IMR-90 (cell line): ENCODE data around the gene CACNA1G. TPM values are rescaled to one million over a fixed set of nuclear protein-coding genes. Genes with fewer than 3 reads are reported as not detected.

Source experiments
- ATAC-seq: fragments of 200-7000 bp; cut with Tn5 transposase; 2 replicates; pipeline ENCODE4 v1.9.1; 2020; ENCODE audit warnings: low read depth, mild to moderate bottlenecking, moderate library complexity
- BruUV-seq: library from RNA; stranded (reverse); fragments of 400-500 nt; replicated peaks from 2 replicates; lab custom pipeline; 2021; lab: Mats Ljungman, UMichigan
- CTCF ChIA-PET: fragments of 300-600 bp; formaldehyde crosslinking; extraction: SDS; loops from one replicate; lab custom pipeline; 2021; ENCODE audit warnings: antibody characterized with exemption; lab: Yijun Ruan, JAX
- POLR2A ChIA-PET: fragments of 300-600 bp; sonication (Branson Sonifier 250); formaldehyde crosslinking; loops from one replicate; lab custom pipeline; 2022; ENCODE audit warnings: antibody characterized with exemption; ENCODE audit not compliant: unreplicated experiment; lab: Charles Lee
- DNase-seq: peaks from one replicate; pipeline ENCODE4 v3.0.0; 2013
- H2AFZ ChIP-seq: replicated peaks from 2 replicates; pipeline ENCODE3; 2013; ENCODE audit warnings: low read length, mild to moderate bottlenecking; ENCODE audit not compliant: poor library complexity
- H2AK5ac ChIP-seq: 2 replicates; pipeline ENCODE4 v1.6.1; 2013; ENCODE audit warnings: low read depth, low read length, inconsistent platforms
- H2AK9ac ChIP-seq: replicated peaks from 2 replicates; pipeline ENCODE3; 2013; ENCODE audit warnings: mild to moderate bottlenecking, low read depth, low read length, moderate library complexity; ENCODE audit not compliant: poor library complexity
- H2BK120ac ChIP-seq: 2 replicates; pipeline ENCODE4 v1.6.1; 2013; ENCODE audit warnings: low read depth, low read length, inconsistent platforms
- H2BK15ac ChIP-seq: 3 replicates; pipeline ENCODE4 v1.6.1; 2013; ENCODE audit warnings: low read depth, low read length, inconsistent platforms
- H2BK20ac ChIP-seq: 2 replicates; pipeline ENCODE4 v1.6.1; 2013; ENCODE audit warnings: low read depth, mild to moderate bottlenecking, inconsistent platforms, low read length, moderate library complexity
- H2BK5ac ChIP-seq: 2 replicates; pipeline ENCODE4 v1.6.1; 2013; ENCODE audit warnings: mild to moderate bottlenecking, low read depth, low read length, inconsistent platforms; ENCODE audit not compliant: poor library complexity, severe bottlenecking
- H3K14ac ChIP-seq: replicated peaks from 2 replicates; pipeline ENCODE4 v1.6.1; 2013; ENCODE audit warnings: low read depth, low read length, inconsistent platforms
- H3K18ac ChIP-seq: 2 replicates; pipeline ENCODE4 v1.6.1; 2013; ENCODE audit warnings: low read depth, low read length, control low read depth
- H3K23ac ChIP-seq: 2 replicates; pipeline ENCODE4 v1.6.1; 2013; ENCODE audit warnings: low read depth, low read length, inconsistent platforms
- H3K27ac ChIP-seq: 2 replicates; pipeline ENCODE4 v1.5.1; 2013; ENCODE audit warnings: mild to moderate bottlenecking, control low read depth, low read length; ENCODE audit not compliant: insufficient read depth
- H3K27me3 ChIP-seq: 2 replicates; pipeline ENCODE4 v1.6.1; 2013; ENCODE audit warnings: low read length; ENCODE audit not compliant: control insufficient read depth, insufficient read depth
- H3K36me3 ChIP-seq: 2 replicates; pipeline ENCODE4 v1.6.1; 2013; ENCODE audit warnings: low read length, mixed read lengths; ENCODE audit not compliant: control insufficient read depth, insufficient read depth
- H3K4ac ChIP-seq: 2 replicates; pipeline ENCODE4 v1.6.1; 2013; ENCODE audit warnings: low read depth, low read length, inconsistent platforms
- H3K4me1 ChIP-seq: 2 replicates; pipeline ENCODE4 v1.6.1; 2013; ENCODE audit warnings: low read length, mixed read lengths; ENCODE audit not compliant: control insufficient read depth, insufficient read depth
- H3K4me2 ChIP-seq: 2 replicates; pipeline ENCODE4 v1.6.1; 2013; ENCODE audit warnings: low read depth, mild to moderate bottlenecking, control low read depth, low read length, moderate library complexity
- H3K4me3 ChIP-seq: 2 replicates; pipeline ENCODE4 v1.5.1; 2013; ENCODE audit warnings: low read depth, mild to moderate bottlenecking, control low read depth, low read length, moderate library complexity; ENCODE audit not compliant: insufficient read depth
- H3K56ac ChIP-seq: 2 replicates; pipeline ENCODE4 v1.6.1; 2013; ENCODE audit warnings: low read length, inconsistent platforms; ENCODE audit not compliant: insufficient read depth; ENCODE audit errors: extremely low read depth
- H3K79me1 ChIP-seq, 2 experiments: 2 replicates each; pipeline ENCODE4 v1.6.1; 2013; ENCODE audit warnings: low read length in 2 of 2, inconsistent platforms in 1 of 2, low read depth in 1 of 2
- H3K9ac ChIP-seq: 2 replicates; pipeline ENCODE4 v1.6.1; 2013; ENCODE audit warnings: low read depth, low read length, control low read depth
- H3K9me1 ChIP-seq: 2 replicates; pipeline ENCODE4 v1.6.1; 2013; ENCODE audit warnings: low read length, inconsistent platforms; ENCODE audit not compliant: insufficient read depth
- H3K9me3 ChIP-seq: 2 replicates; pipeline ENCODE4 v1.6.1; 2013; ENCODE audit warnings: low read length; ENCODE audit not compliant: control insufficient read depth, insufficient read depth
- H4K20me1 ChIP-seq: 2 replicates; pipeline ENCODE4 v1.6.1; 2013; ENCODE audit warnings: low read length, inconsistent platforms; ENCODE audit not compliant: insufficient read depth
- H4K5ac ChIP-seq: 2 replicates; pipeline ENCODE4 v1.6.1; 2013; ENCODE audit warnings: mild to moderate bottlenecking, low read depth, low read length, control low read depth
- H4K8ac ChIP-seq, 2 experiments: 2 replicates each; pipeline ENCODE4 v1.6.1; 2013; ENCODE audit warnings: low read depth in 2 of 2, low read length in 2 of 2, control low read depth in 1 of 2, inconsistent platforms in 1 of 2
- H4K91ac ChIP-seq: 2 replicates; pipeline ENCODE4 v1.6.1; 2013; ENCODE audit warnings: low read depth, low read length, inconsistent platforms; ENCODE audit not compliant: insufficient read depth
- CEBPB ChIP-seq: IDR thresholded peaks from 2 replicates; pipeline ENCODE4 v1.6.1; 2012; ENCODE audit warnings: low read depth, low read length, improper control_type of control experiment
- MAZ ChIP-seq: IDR thresholded peaks from 2 replicates; pipeline ENCODE4 v1.6.1; 2012; ENCODE audit warnings: low read depth, mild to moderate bottlenecking, low read length, improper control_type of control experiment, moderate library complexity, borderline replicate concordance
- POLR2A ChIP-seq: IDR thresholded peaks from 2 replicates; pipeline ENCODE4 v1.6.1; 2012; ENCODE audit warnings: mild to moderate bottlenecking, low read depth, low read length
- RCOR1 ChIP-seq: IDR thresholded peaks from 2 replicates; pipeline ENCODE4 v1.6.1; 2012; ENCODE audit warnings: mild to moderate bottlenecking, low read length, improper control_type of control experiment; ENCODE audit not compliant: insufficient replicate concordance
- WGBS, 2 experiments: methylation state at CpG; one replicate each; pipeline versions ENCODE4 v1.1.5 to v1.1.7; 2013; ENCODE audit warnings: missing lambda C conversion rate in 2 of 2; ENCODE audit not compliant: insufficient read length in 1 of 2; ENCODE audit errors: extremely low coverage in 2 of 2; 5-methylcytosine and 5-hydroxymethylcytosine counted together
- dilution Hi-C: fragments of 300-500 bp; cut with HindIII; formaldehyde crosslinking; loops from one replicate; pipeline ENCODE4 v1.14.3; 2018; ENCODE audit warnings: low sequenced_read_pairs; ENCODE audit not compliant: unreplicated experiment
- in situ Hi-C: fragments of 300-500 bp; cut with MboI; formaldehyde crosslinking; loops from 3 replicates; pipeline ENCODE4 v1.14.3; 2019; ENCODE audit warnings: low sequenced_read_pairs, inconsistent platforms, mixed read lengths
- intact Hi-C: fragments of 100-400 bp; cut with micrococcal nuclease; formaldehyde crosslinking; loops from 2 replicates; pipeline ENCODE4 v1.10.0; 2022
- polyA plus RNA-seq, 3 experiments: library from polyadenylated mRNA; depleted of rRNA; stranded (reverse); fragments of >200 nt; gene quantifications; 2 replicates each; pipeline ENCODE4 v1.2.3, GENCODE V29; 2012; ENCODE audit warnings: low replicate concordance in 1 of 3
- total RNA-seq: library from RNA; depleted of rRNA; stranded (reverse); fragments of >200 nt; gene quantifications from 2 replicates; pipeline ENCODE4 v1.2.3, GENCODE V29; 2012

The CACNA1G gene
- total and polyA plus RNA-seq, 2 of the 4 experiments (the other 2 are of a cell fraction), result under 0.01 to 0.03 TPM

- Histone ChIP-seq H2BK120ac (no peak overlapping the region), H3K27me3 (peaks cover 81% of the 10 kb centered on the region), H3K56ac (no peak overlapping the region), H3K9me1 (no peaks in the 10 kb centered on the region), H3K4ac (no peak overlapping the region), H4K8ac (no peak overlapping the region), H3K27ac (no peak overlapping the region), H3K14ac (no peak overlapping the region), H2AK5ac (no peak overlapping the region), H4K5ac (no peak overlapping the region), H2BK20ac (no peak overlapping the region), H3K9ac (no peak overlapping the region), H3K4me3 (no peak overlapping the region), H4K91ac (no peak overlapping the region), H2BK15ac (no peak overlapping the region), H4K20me1 (peaks cover 3% of the 10 kb centered on the region; the same call in 1 of the 2 replicates), H2BK5ac (no peak overlapping the region), H3K9me3 (no peaks in the 10 kb centered on the region), H3K23ac (no peak overlapping the region), H3K18ac (no peak overlapping the region), H2AK9ac (no peak overlapping the region), H2AFZ (no peak overlapping the region), H3K79me1 (no peaks in the 10 kb centered on the region), H3K36me3 (no peaks in the 10 kb centered on the region), H3K4me2 (no peak overlapping the region), H3K4me1 (peaks cover 5% of the 10 kb centered on the region; the same call in 1 of the 2 replicates)
- ATAC-seq, result no peak
- ChIA-PET POLR2A (no interaction called here), CTCF (no interaction called here)
- WGBS, 2 experiments, result no CpG with 5 or more reads among the region's 2 CpGs
- no peak for TF ChIP-seq RCOR1
- TF ChIP-seq MAZ, result no peak
- no peak for TF ChIP-seq POLR2A
- TF ChIP-seq CEBPB, result no peak
- intact Hi-C loops (no loop called here), in situ Hi-C loops (loop anchor here (5.0 kb wide), 1 partner anchor 45 kb away; no protein-coding TSS in a partner anchor), dilution Hi-C loops (no loop called here)
- no TSS peak for BruUV-seq
- no peak for DNase-seq
These were observed 6.4 kb downstream of the CACNA1G start for GRCh38 chr17:50566886-50567285.
